Posterior cingulate gyrus (tissue), 11 donors: ENCODE results near the gene CDK7.
"Not testable (repeated sequence)": the region's sequence is repeated elsewhere in the genome, so short reads cannot be mapped to it uniquely, and the experiment has no call there.

Experiments used
- DNase-seq, 10 donors: peaks; one replicate each; pipeline versions ENCODE4 v3.0.0 to v3.0.0-alpha.2; 2020 to 2021; ENCODE audit warnings: mixed read lengths in 3 of 10
- intact Hi-C: fragments of 100-400 bp; cut with DNase I; formaldehyde crosslinking; loops from one replicate; pipeline ENCODE4 v1.15.1; 2023

CDK7 gene

GRCh38 chr5:69234457-69235268, at the start of gene CDK7:
CDK7 (plus strand) TSS chr5:69234886; CDS start chr5:69234976, 90 bp downstream.
- DNase-seq: peak; percentile 88 to 99 (median 96)
- intact Hi-C loops: loop anchor here (1.0 to 5.0 kb wide), 3 partner anchors 45 to 138 kb away; partner anchors contain the start of genes CCNB1 and CENPH

DNA sequence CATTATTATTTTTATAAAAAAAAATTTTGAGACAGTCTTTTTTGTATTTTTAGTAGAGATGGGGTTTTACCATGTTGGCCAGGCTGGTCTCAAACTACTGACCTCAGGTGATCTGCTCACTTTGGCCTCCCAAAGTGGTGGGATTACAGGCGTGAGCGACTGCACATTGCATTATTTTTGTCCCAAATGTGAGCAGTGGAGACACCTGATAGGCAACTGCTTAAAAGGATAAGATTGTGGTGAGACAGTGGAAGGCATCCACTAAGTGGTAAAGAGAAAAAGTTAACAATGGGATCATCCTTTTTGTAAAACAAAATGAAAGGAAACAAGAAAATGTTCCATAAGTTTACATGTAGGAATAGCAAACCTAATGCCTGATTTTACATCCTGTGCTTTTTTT, 47.3 kb upstream of the CDK7 start:
- no peak for DNase-seq
- intact Hi-C loops: loop anchor here (10.0 kb wide), 1 partner anchor 93 kb away; the partner anchor contains the start of gene SLC30A5

DNA sequence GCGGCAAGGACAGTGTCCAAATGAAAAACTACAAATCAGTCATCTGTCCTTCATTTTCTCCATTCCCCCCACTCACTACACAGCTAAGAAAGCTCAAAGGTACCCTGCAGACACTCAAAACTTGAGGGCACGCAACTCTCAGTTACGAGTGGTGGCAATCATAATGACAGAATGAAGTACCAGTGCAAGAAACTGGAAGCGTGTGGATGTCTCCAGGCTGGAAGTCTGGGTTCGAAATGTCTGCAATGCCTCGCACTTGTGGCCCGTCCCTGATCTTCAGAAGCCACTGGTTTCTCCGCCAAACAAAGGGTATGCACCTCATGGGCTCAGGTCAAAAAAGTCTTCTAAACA, 45.9 kb upstream of the CDK7 start:
- no peak for DNase-seq
- intact Hi-C loops: loop anchor here (1.0 to 10.0 kb wide), 3 partner anchors 22 to 94 kb away; partner anchors contain the start of genes CCNB1, CDK7 and SLC30A5

GRCh38 chr5:69189162-69190086, 45.3 kb upstream of the CDK7 start, which contains the start of gene CENPH:
CENPH (plus strand) TSS chr5:69189583; CDS start chr5:69189635, 52 bp downstream.
- DNase-seq: peak; percentile 80 to 98 (median 88)
- intact Hi-C loops: loop anchor here (1.0 to 10.0 kb wide), 4 partner anchors 23 to 95 kb away; partner anchors contain the start of genes CCNB1, CDK7 and SLC30A5

DNA sequence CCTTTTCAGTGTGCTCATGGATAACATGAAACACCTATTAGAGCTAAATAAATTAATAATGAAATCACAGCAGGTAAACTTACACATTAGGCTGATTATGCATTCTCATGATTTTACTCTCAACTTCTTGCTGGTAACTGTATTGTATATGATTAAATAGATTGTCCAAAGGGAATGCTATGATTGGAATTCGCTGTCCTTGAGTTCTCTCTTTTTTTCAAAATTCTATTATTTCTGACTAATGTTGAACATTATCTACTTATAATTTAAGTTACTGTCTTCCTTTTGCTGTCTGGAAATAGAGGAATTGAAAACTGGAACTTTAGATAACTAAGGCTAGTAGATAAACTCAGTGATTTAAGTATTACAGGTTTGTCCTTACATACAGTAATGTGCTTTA, 32.2 kb upstream of the CDK7 start:
- intact Hi-C loops: no loop called here
- DNase-seq: no peak

GRCh38 chr5:69206528-69207190, 28.0 kb upstream of the CDK7 start:
- intact Hi-C loops: no loop called here
- no peak for DNase-seq

DNA sequence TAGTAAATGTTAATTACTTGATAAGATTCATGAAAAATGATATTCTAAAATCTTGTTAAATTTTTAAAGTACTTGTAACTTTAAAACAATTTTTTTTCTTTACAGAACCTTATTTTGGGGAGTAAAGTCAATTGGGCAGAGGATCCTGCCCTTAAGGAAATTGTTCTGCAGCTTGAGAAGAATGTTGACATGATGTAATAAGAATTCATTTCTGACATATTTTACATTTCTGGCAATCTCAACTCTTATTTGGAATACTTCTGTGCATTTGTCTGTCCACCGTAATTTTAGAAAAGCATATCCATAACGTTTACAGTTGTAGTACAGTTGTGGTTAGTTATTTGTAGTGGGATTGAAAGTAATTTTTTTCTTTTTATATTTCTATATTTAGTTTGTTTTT, 25.1 kb upstream of the CDK7 start:
- no peak for DNase-seq
- intact Hi-C loops: no loop called here

GRCh38 chr5:69211200-69211599, 23.5 kb upstream of the CDK7 start:
- intact Hi-C loops: no loop called here
- DNase-seq: no peak

- intact Hi-C loops: no loop called here
- DNase-seq: no peak
Observed at GRCh38 chr5:69212022-69212421, 22.7 kb upstream of the CDK7 start.

DNA sequence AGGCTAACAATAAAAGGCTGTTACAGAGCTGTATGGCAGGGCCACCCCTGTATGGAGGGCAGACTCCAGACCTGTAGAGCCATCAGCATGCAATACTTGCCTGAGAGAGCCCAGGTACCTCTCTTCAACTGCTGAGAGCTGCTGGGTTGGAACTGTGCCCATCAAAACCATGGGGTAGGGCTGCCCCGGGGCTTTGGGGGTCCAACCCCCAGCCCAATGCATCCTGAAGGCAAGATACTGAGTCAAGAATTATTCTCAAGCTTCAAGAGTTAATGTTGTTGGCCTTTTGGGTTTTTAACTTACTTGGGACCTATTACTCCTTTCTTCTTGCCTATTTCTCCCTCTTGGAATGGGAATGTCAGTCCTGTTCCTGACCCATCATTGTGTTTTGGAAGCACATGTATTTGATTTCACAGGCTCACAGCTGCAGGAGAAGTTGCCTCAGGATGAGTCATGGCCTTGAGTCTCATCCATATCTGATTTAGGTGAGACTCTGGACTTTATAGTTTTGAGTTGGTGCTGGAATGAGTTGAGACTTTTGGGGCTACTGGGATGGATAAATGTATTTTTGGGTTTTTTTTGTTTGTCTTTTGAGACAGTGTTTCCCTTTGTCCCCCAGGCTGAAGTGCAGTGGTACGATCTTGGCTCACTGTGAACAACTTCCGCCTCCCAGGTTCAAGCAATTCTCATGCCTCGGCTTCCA, 21.0 kb upstream of the CDK7 start:
- no peak for DNase-seq
- intact Hi-C loops: no loop called here

- DNase-seq: no peak
- intact Hi-C loops: loop anchor here (2.0 kb wide), 1 partner anchor 26 kb away; no protein-coding TSS in a partner anchor
Observed at GRCh38 chr5:69217151-69217511, 17.6 kb upstream of the CDK7 start.

- intact Hi-C loops: loop anchor here (2.0 kb wide), 1 partner anchor 27 kb away; no protein-coding TSS in a partner anchor
- peak; percentile 94 to 100 (median 96) for DNase-seq
Observed at GRCh38 chr5:69217548-69218526, 16.8 kb upstream of the CDK7 start.

GRCh38 chr5:69219939-69220338, 14.7 kb upstream of the CDK7 start:
- DNase-seq: no peak
- intact Hi-C loops: no loop called here

GRCh38 chr5:69220371-69220770, 14.3 kb upstream of the CDK7 start:
- DNase-seq, intact Hi-C loops: not testable (repeated sequence)

GRCh38 chr5:69220833-69221232, 13.9 kb upstream of the CDK7 start:
- intact Hi-C loops, DNase-seq: not testable (repeated sequence)

- intact Hi-C loops: no loop called here
Observed at GRCh38 chr5:69224520-69224919, 10.2 kb upstream of the CDK7 start.

GRCh38 chr5:69225860-69226259, 8.8 kb upstream of the CDK7 start:
- no peak for DNase-seq
- intact Hi-C loops: no loop called here

More at GRCh38 chr5:69224520-69224919, 10.2 kb upstream of the CDK7 start:
- DNase-seq: no peak

DNA sequence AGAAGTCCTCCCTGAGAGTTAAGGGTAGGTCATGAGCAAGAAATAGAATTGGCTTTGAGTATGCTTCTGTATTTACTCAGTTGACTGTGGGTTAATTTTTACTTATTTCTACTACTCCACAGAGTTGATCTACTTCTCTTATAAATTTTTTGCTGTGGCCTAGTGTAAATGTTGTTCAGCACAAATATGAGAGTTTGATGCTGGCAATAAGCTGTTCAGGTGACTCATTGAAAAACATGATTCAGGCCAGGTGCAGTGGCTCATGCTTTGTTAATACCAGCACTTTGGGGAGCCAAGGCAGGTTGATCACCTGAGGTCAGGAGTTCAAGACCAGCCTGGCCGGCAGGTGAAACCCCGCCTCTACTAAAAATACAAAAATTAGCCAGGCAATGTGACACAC, 4.5 kb upstream of the CDK7 start:
- no peak for DNase-seq
- intact Hi-C loops: loop anchor here (5.0 kb wide), 1 partner anchor 142 kb away; no protein-coding TSS in a partner anchor
